GM21737 (cell line): ENCODE measurements around the gene CYP2R1.

Experiments
- ATAC-seq: cut with Tn5 transposase; IDR thresholded peaks from one replicate; pipeline ENCODE4 v1.9.1; 2021; ENCODE audit warnings: mild to moderate bottlenecking, moderate library complexity; ENCODE audit not compliant: unreplicated experiment

Gene CYP2R1, protein sequence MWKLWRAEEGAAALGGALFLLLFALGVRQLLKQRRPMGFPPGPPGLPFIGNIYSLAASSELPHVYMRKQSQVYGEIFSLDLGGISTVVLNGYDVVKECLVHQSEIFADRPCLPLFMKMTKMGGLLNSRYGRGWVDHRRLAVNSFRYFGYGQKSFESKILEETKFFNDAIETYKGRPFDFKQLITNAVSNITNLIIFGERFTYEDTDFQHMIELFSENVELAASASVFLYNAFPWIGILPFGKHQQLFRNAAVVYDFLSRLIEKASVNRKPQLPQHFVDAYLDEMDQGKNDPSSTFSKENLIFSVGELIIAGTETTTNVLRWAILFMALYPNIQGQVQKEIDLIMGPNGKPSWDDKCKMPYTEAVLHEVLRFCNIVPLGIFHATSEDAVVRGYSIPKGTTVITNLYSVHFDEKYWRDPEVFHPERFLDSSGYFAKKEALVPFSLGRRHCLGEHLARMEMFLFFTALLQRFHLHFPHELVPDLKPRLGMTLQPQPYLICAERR

DNA sequence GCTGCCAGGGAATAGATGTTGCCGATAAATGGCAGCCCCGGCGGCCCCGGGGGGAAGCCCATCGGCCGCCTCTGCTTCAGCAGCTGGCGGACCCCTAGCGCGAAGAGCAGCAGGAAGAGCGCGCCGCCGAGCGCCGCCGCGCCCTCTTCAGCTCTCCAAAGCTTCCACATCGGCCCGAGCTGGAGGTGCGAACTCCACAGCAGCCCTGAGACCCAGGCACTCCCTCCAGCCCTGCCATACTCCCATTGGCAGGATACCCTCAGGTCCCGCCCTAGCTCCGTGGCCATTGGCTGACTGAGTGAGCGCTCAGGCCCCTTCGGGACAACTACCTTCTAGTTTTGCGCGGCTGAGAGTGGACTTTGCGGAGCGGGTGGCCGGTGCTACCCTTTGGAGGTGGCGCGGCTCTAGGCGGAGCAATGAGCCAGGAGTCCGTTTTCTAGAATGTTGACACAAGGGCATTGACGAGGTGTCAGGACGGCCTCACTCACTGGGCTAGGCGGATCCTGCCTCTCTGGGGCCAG lies at the start of gene CYP2R1:
Gene CYP2R1, minus strand, starts transcription at position 196 of the 521 bp plus-strand sequence. Its CDS starts 26 bp downstream, at position 170.
- ATAC-seq, result peak; percentile 96

DNA sequence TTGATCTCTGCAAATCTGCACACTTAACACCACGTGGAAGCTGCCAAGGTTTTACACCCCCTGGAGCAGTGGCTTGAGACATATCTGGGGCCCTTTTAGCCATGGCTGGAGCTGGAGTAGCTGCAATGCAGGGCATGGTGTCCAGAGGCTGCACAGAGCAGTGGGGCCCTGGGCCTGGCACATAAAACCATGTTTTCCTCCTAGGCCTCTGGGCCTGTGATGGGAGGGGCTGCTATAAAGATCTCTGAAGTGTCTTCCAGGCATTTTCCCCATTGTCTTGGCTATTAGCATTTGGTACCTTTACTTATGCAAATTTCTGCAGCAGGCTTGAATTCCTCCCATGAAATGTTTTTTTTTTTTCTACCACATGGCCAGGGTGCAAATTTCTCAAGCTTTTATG lies 46.9 kb upstream of the CYP2R1 start:
- ATAC-seq, result no peak

DNA sequence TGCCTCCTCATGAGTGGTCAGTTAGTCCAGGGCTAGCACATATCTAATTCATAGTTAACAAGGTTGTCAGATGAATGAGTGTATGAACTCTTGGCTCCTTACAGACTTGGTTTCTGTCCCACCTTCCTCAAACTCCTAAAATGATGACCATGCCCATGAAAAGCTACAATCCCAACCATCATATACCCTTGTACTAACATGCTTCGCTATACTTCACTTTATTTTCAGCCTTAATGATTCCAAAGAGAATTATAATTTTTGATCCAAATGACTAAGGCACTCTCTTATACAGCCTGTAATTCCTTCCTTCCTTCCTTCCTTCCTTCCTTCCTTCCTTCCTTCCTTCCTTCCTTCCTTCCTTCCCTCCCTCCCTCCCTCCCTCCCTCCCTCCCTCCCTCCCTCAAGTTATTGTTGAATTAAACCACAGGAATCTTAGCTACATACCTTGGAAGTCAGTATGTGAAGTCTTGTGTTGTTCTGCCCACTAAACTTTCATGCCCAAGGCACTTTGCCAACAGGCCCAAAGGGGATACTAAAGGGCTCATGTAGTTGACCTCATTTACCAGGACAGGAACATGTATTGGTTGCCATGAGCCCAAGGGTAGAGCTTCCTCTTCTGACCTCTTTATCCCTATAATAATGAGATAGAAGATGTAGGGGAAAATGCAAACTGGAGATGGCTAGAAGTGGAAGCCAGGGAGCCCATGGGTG lies 42.8 kb upstream of the CYP2R1 start:
- no peak for ATAC-seq

DNA sequence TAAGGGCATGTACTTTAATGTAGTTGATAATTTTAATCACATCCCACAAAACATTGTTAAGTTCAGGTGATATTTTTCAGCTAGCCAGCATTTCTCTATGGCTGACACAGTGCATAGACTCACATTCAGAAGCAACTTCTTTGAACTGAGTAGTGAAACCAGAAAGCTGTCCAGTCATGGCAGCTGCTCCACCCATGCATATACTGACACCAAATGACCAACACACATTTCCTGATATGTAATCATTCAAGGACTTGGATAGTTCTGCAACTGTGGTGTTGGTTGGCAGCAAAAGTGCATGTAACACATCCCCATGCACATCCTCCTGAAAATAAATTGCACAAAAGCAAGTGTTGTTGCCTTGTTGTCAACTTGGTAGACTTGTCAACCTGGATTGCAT lies 40.4 kb upstream of the CYP2R1 start:
- no peak for ATAC-seq

DNA sequence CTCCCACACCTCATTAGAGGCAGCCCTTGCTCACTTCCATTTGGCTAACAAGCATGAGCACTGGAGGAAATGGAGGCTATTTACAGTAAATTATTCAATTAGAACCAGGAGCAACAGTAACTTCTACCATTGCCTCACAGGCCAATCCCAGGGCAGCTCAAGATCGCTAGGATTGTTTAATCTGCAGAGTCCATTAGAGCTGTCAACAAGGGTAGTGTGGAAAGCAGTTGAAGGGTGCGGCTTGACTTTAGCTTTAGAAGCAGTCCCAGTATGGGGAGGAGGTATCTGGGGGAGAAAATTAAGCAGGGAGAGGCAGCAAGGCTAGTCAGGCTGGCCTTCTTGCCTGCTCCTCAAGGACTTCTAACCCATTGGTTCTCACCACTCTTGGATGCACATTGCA lies 38.3 kb upstream of the CYP2R1 start:
- no peak for ATAC-seq

DNA sequence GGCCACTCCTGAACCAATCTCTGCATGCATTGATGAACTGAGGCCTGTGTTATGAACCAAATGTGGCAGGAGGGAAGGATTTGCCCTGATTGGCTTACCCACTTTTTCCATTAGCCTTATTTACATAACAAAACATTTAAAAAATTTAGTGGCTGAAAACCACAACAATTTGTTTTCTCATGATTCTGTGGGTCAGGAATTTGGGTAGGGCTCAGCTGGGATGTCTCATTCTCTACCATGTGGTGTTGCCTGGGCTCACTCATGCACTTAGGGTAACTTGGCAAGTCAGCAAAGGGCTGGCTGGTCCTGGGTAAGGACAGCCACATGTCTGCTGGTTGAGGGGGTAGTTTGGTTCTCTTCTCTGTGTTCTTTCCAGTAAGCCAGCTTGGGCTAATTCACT lies 35.1 kb upstream of the CYP2R1 start:
- ATAC-seq, result no peak

DNA sequence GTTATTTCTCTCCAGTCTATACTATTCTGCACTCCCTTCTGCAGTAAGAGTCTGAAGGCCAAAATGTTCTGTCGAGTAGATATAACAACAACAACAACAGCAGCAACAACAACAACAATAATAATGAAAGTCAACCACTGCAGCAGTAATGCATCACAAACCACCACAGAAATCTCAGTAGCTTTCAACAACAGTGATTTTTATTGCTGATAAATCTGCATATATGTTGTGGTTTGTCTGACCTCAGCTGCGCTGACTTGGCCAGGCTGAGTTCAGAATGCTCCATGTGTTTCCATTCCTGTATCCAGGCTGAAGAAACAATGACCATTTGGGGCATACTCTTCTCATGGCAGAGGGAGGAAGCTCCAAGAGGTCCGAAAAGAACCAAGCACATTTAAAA lies 32.3 kb upstream of the CYP2R1 start:
- no peak for ATAC-seq

DNA sequence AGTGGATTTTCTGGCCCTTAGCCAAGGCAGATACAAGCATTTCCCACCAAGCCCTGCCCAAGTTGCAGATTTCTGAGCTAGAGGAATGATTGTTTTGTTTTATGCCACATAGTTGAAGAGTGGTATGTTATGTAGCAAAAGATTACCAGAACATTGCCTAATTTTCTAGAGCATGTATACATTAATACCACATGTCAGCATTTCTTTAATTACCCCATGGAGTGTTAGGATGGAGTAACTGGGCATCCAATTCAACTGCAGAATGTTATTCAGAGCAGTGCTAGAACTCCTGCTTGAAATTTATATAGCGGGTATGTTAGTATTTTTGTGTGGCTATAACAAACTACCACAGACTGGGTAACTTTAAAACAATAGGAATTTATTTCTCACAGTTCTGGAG lies 24.4 kb upstream of the CYP2R1 start:
- ATAC-seq, result no peak

DNA sequence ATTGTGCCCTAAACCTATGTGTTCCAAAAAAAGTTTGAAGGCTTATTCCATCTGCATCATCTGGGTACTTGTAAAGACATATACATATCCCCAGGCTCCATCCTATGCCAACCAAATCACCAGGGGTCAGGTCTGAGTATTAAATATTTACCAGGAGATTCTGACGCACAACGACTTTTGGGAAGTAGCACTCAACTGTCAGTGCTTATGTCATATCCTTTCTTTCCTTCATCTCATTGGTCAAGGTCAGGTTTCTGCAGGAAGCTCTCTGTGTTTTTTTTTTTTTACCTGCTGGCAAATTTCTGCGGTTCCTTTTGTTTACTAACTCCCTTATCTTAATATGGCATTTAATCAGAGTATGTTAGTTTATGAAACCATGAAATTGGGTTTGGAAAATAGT lies 22.5 kb upstream of the CYP2R1 start:
- ATAC-seq, result no peak

DNA sequence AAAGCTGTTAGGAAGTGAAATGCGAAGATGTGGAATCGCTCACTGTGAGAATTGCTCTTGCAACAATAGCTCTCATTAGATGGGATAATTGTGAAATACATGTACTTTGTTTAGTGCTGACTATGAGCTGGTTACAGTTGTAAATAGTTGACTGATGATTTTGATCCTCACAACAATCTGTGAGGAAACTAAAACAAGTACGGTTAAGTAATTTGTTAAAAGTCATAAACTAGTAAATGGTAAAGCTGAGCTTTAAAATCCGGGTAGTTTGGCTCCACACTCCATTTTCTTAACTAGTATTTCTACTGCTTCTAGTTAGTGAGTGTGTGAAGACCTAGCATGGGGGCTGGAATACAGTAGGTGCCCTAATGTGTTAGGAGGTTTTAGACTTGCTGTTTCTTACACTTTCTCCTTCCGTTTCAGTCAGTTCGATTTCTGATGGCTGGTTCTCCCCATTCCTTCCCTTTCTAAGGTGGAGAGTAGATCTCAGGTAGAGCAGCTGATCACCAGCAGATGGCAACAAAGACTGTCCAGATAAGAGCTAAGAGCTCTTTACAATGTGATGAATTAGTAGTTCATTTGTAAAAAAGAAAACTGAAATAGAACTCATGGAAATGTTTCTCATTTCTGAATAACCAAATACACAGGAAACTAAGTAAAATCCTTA lies 16.3 kb upstream of the CYP2R1 start:
- peak; percentile 31 for ATAC-seq

DNA sequence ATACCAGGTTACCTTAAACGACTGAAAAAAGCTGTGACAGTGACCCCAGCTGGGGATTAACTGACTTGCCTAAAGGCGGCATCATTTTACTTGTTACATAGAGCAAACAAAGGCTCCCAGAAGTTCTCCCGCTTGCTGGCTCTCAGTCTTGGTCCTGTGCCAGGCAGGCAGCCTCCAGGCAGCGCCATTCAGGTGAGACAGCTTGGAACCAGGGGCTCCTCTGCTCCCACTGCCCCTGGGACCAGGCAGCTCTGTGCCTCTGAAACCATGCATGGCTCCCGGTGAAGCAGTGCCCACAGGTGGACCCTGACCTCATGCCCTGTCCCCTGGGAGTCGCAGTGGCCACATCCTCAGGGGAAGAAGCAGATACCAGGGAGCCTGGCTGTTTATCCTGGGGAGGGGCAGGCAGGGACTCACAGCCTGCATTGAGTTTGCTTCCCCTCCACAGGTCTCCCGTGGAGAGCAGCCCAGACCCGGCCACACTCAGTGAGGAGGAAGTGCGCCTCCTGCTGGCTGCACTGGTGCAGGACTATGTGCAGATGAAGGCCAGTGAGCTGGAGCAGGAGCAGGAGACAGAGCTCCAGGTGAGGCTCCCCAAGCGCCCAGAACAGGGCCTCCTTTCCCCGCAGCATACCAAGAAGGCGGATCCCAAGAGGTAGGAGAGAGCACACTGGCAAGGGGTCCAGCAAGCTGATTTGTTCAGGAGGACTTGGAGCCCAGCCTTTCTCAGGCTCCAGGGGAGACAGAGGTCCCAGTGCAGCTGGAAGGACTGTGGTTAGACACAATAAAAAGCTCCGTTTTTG lies 15.6 kb upstream of the CYP2R1 start:
- peak; percentile 36 for ATAC-seq

DNA sequence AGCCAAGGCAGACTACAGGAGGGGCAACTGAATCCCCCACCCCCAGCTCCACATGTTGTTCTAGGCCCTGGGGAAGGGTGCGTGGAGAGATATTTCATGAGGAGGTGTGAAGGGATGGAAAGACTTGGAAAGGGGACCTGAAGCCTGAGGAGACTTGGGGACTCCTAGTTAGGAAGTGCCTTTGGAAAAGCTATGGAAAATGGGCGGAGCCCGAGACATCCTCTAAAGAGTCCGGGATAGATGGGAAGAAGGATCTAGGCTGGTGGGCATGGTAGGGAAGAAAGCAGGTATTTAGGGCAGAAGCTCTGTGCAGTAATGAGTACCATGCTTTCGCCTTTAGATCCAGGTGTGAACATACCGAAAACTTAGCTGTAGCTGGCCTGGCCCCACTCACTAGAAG lies 15.0 kb upstream of the CYP2R1 start:
- no peak for ATAC-seq

DNA sequence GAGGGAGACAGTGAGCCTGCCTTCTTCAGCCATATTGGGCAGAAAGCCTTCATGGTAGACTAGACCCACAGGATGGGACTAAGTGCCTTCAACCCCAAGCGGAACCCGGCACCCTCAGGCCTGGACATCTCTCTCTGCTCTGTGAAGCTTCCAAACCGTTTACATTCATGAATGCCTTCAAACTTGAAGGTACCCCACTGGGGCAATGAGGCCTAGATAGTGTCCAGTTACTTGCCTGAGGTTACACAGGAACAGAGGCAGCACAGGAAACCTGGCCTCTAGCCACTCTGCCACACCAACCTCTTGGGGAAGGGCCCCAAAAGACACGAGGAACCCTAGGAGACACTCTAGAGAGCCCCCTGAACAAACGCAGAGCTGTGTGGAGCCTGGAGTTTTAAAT lies 14.5 kb upstream of the CYP2R1 start:
- ATAC-seq, result no peak

DNA sequence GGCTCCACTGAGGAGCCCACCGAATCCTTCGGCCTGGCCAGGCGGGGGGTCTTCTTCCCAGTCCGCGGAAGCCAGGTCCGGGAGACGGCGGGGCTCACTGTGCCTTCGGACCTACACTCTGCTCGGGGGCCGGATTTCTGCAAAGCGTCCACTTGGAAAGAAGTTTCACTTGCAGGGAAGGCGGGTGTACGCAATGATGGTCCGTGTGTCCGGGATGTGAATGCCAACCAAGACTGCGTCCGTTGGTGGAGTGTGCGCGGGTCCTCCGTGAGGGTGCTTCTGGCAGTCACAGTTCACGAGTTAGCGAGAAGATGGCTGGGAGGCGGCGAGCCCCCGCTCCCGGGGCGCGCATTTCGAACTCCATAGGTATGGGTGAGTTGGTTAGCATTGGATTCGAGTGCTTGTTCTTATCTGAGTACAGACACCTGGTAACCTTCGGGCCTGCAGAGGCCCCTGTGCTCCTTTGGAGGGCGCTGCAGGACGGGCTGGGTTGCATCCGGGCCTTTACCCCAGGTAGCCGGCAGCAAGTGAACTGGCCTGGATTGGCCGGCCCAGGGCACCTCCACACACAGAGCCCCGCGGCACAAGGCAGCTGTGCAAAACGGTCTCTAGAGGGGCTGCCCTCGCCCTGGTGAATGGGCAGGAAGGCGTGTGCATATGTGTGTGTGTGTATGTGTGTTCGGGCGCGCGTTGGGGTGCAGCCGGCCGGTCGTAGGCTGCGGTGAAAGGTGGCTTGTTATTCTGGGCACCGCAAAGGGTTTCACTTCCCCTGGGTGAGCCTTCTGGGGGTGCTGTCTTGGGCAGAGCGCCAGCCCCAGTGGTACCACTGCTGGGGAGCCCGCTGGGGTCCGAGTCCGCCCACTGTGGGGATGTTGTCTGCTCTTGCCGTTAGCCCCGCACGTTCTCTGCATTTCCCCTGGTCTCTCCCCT lies 13.3 kb upstream of the CYP2R1 start:
- peak; percentile 58 for ATAC-seq

DNA sequence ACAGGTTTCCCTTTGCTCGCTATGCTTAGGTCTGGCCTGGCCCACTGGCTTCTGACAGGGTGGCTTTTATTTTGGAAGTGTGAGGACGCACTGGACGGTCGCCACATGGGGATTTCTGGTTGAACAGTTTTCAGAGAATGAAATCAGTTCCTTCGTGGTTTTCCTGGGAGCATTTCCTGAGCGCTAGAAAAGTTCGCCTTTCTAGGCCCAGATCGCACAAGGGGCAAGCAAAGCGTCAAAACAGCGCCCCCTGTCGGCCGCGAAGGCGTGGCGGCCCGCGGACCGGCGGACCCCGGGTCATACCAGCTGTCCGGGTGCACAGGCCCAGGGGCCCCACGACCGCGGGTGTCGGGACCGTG lies 12.7 kb upstream of the CYP2R1 start:
- peak; percentile 51 for ATAC-seq

DNA sequence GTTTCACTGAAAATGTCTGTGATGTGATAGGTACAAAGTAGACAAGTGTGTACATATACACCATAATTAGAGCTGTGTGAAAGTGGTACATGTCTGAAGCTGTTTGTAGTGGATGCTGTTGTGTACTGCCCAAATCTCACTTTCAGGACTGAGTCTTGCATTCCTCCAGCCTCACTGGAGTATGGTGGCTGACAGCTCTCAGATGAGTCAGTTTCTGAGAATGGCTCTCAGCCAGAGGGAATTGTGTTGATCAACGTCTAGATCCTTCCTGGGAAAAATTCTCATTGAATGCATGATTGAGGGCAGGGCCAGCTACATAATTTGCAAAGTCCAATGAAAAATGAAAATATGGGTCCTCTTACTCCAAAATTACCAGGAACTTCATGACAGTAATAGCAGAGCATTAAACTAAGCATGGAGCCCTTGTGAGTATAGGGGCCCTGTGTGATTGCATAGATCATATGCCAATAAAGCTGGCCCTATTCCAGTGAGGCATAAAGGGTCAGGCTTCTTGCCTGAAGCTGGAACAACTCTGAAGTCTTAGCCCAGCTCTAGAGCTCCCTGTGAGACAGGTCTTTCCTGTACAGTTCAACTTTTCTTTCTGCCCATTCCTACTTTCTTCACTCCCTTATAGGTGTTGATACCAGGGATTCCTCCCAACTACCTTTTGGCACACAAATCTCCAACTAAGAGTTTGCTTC lies 10.8 kb upstream of the CYP2R1 start:
- no peak for ATAC-seq

DNA sequence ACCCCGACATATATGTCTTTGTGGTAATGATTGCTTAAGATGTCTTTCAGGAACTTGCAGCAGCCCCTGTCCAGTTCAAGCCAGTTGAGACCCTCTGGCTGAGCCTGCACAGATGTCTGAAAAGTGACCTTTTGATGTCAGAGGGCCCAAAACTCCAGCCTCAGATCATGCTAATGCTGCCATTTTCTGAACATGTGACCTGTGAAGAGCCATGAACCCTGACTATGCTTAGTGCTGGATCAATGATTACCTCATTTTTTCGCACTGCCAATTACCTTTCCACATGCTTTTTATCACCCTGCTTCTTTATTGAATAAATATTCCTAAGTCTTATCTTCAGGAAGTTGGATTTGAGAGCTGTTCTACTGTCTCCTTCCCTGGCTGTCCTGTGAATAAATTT lies 6.9 kb upstream of the CYP2R1 start:
- ATAC-seq, result no peak

DNA sequence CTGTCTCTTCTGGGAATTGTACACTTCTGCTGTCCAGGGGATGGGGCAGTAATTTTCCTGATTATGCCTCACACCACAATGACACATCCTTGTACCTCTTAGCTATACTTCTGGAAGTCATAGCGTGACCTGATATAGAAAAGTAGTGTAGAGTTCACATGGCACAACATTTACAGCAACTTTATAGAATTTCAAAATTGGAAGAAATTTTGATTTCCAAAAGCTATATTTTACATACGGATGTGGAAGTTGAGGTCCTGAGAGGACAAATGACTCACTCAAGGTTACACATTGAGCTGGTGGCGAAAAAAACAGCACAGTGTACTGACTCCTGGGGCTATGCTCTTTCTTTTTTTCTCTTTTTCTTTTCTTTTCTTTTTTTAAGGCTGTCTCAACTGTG lies 6.3 kb upstream of the CYP2R1 start:
- no peak for ATAC-seq
